ENCODE measurements around the gene ZNF888. TPM values are rescaled to one million over a fixed set of nuclear protein-coding genes. Genes with fewer than 3 reads are reported as not detected.
"Not testable (repeated sequence)": the region's sequence is repeated elsewhere in the genome, so short reads cannot be mapped to it uniquely, and the experiment has no call there.

Gene ZNF888
- total RNA-seq, 1 experiment from 2014 or later: 10.5 TPM

- no peak overlapping the region for H3K9ac ChIP-seq (ENCODE audit: low read length)
- no peaks in the 10 kb centered on the region for H3K27me3 ChIP-seq (ENCODE audit: low read length)
- DNase-seq: no peak
- no peak overlapping the region for H3K4me3 ChIP-seq (ENCODE audit: low read length)
- no peaks in the 10 kb centered on the region for H3K9me3 ChIP-seq (ENCODE audit: low read length)
- H3K79me2 ChIP-seq (ENCODE audit: low read length): peaks cover 93% of the 10 kb centered on the region
- H3K4me1 ChIP-seq (ENCODE audit: low read length): peaks cover 10% of the 10 kb centered on the region; the same call in 1 of the 2 replicates
- peaks cover 19% of the 10 kb centered on the region for H3K36me3 ChIP-seq (ENCODE audit: insufficient read depth, low read length)
- H3K4me2 ChIP-seq (ENCODE audit: low read depth, low read length, poor library complexity, severe bottlenecking): no peak overlapping the region
- no peaks in the 10 kb centered on the region for H3K9me2 ChIP-seq (replicated peaks; ENCODE audit: insufficient read depth, low read length)
- no peaks in the 10 kb centered on the region for H4K20me1 ChIP-seq (ENCODE audit: insufficient read depth, low read depth, low read length)
- no peak overlapping the region for H2AFZ ChIP-seq (ENCODE audit: low read length)
- no peak overlapping the region for H3K27ac ChIP-seq (ENCODE audit: low read length)
These were observed 12.2 kb upstream of the ZNF888 start for GRCh38 chr19:52935434-52935833.

- not testable (repeated sequence) for H3K27me3 ChIP-seq (ENCODE audit: low read length); H3K9me3 ChIP-seq (ENCODE audit: low read length); DNase-seq; H3K9me2 ChIP-seq (replicated peaks; ENCODE audit: insufficient read depth, low read length); H3K27ac ChIP-seq (ENCODE audit: low read length); H3K4me3 ChIP-seq (ENCODE audit: low read length); H3K4me2 ChIP-seq (ENCODE audit: low read depth, low read length, poor library complexity, severe bottlenecking); H2AFZ ChIP-seq (ENCODE audit: low read length); H3K9ac ChIP-seq (ENCODE audit: low read length); H4K20me1 ChIP-seq (ENCODE audit: insufficient read depth, low read depth, low read length)
- peaks cover 35% of the 10 kb centered on the region for H3K79me2 ChIP-seq (ENCODE audit: low read length)
- H3K36me3 ChIP-seq (ENCODE audit: insufficient read depth, low read length): peaks cover 16% of the 10 kb centered on the region
- H3K4me1 ChIP-seq (ENCODE audit: low read length): peaks cover 22% of the 10 kb centered on the region
These were observed 1.4 kb upstream of the ZNF888 start for GRCh38 chr19:52924641-52925040.

GRCh38 chr19:52923778-52924593 lies 758 bp upstream of the ZNF888 start:
- Histone ChIP-seq H3K36me3 (ENCODE audit: insufficient read depth, low read length) (peaks cover 10% of the 10 kb centered on the region), H3K27ac (ENCODE audit: low read length) (no peak overlapping the region; the same call in 1 of the 2 replicates), H3K9me3 (ENCODE audit: low read length) (no peaks in the 10 kb centered on the region), H4K20me1 (ENCODE audit: insufficient read depth, low read depth, low read length) (no peaks in the 10 kb centered on the region), H3K79me2 (ENCODE audit: low read length) (peaks cover 33% of the 10 kb centered on the region), H3K27me3 (ENCODE audit: low read length) (no peaks in the 10 kb centered on the region), H3K9ac (ENCODE audit: low read length) (peak overlapping the region; percentile 84), H3K4me3 (ENCODE audit: low read length) (peak overlapping the region; percentile 73), H2AFZ (ENCODE audit: low read length) (no peak overlapping the region; the same call in 1 of the 2 replicates), H3K4me1 (ENCODE audit: low read length) (peaks cover 22% of the 10 kb centered on the region), H3K4me2 (ENCODE audit: low read depth, low read length, poor library complexity, severe bottlenecking) (peak overlapping the region; percentile 77), H3K9me2 (replicated peaks; ENCODE audit: insufficient read depth, low read length) (no peaks in the 10 kb centered on the region)
- no peak for DNase-seq

GRCh38 chr19:52917531-52917930 lies 5.7 kb downstream of the ZNF888 start:
- Histone ChIP-seq H3K9ac (ENCODE audit: low read length) (no peak overlapping the region), H3K4me3 (ENCODE audit: low read length) (no peak overlapping the region), H2AFZ (ENCODE audit: low read length) (no peak overlapping the region), H4K20me1 (ENCODE audit: insufficient read depth, low read depth, low read length) (no peaks in the 10 kb centered on the region), H3K27me3 (ENCODE audit: low read length) (no peaks in the 10 kb centered on the region), H3K4me1 (ENCODE audit: low read length) (peaks cover 13% of the 10 kb centered on the region), H3K4me2 (ENCODE audit: low read depth, low read length, poor library complexity, severe bottlenecking) (no peak overlapping the region), H3K27ac (ENCODE audit: low read length) (no peak overlapping the region), H3K9me2 (replicated peaks; ENCODE audit: insufficient read depth, low read length) (no peaks in the 10 kb centered on the region), H3K9me3 (ENCODE audit: low read length) (no peaks in the 10 kb centered on the region), H3K79me2 (ENCODE audit: low read length) (peaks cover 32% of the 10 kb centered on the region), H3K36me3 (ENCODE audit: insufficient read depth, low read length) (peaks cover 40% of the 10 kb centered on the region)
- no peak for DNase-seq

- Histone ChIP-seq H3K79me2 (ENCODE audit: low read length) (0 out of 2 replicates have a peak, but pooled peaks cover 4% of the 10 kb centered on the region), H3K9me3 (ENCODE audit: low read length) (peaks cover 10% of the 10 kb centered on the region; the same call in 1 of the 2 replicates), H3K4me1 (ENCODE audit: low read length) (no peaks in the 10 kb centered on the region), H3K4me2 (ENCODE audit: low read depth, low read length, poor library complexity, severe bottlenecking) (no peak overlapping the region), H3K27ac (ENCODE audit: low read length) (no peak overlapping the region), H3K27me3 (ENCODE audit: low read length) (no peaks in the 10 kb centered on the region), H4K20me1 (ENCODE audit: insufficient read depth, low read depth, low read length) (no peaks in the 10 kb centered on the region), H3K9ac (ENCODE audit: low read length) (no peak overlapping the region), H2AFZ (ENCODE audit: low read length) (no peak overlapping the region), H3K36me3 (ENCODE audit: insufficient read depth, low read length) (peaks cover 71% of the 10 kb centered on the region), H3K4me3 (ENCODE audit: low read length) (no peak overlapping the region), H3K9me2 (replicated peaks; ENCODE audit: insufficient read depth, low read length) (no peaks in the 10 kb centered on the region)
- DNase-seq: no peak
These were observed 12.6 kb downstream of the ZNF888 start for GRCh38 chr19:52910648-52911047.

GRCh38 chr19:52904052-52904780 lies 19.0 kb downstream of the ZNF888 start:
- not testable (repeated sequence) for H3K4me2 ChIP-seq (ENCODE audit: low read depth, low read length, poor library complexity, severe bottlenecking); H3K4me3 ChIP-seq (ENCODE audit: low read length); H3K27me3 ChIP-seq (ENCODE audit: low read length); H3K79me2 ChIP-seq (ENCODE audit: low read length); DNase-seq; H3K9me2 ChIP-seq (replicated peaks; ENCODE audit: insufficient read depth, low read length); H4K20me1 ChIP-seq (ENCODE audit: insufficient read depth, low read depth, low read length); H3K9ac ChIP-seq (ENCODE audit: low read length); H3K27ac ChIP-seq (ENCODE audit: low read length); H3K9me3 ChIP-seq (ENCODE audit: low read length)
- Histone ChIP-seq H3K36me3 (ENCODE audit: insufficient read depth, low read length) (peaks cover 38% of the 10 kb centered on the region), H3K4me1 (ENCODE audit: low read length) (peaks cover 11% of the 10 kb centered on the region), H2AFZ (ENCODE audit: low read length) (peak overlapping the region; percentile 49; the same call in 1 of the 2 replicates)

GRCh38 chr19:52901842-52902241 lies 21.4 kb downstream of the ZNF888 start:
- no peaks in the 10 kb centered on the region for H3K9me2 ChIP-seq (replicated peaks; ENCODE audit: insufficient read depth, low read length)
- H3K36me3 ChIP-seq (ENCODE audit: insufficient read depth, low read length): peaks cover 18% of the 10 kb centered on the region
- no peak overlapping the region for H3K27ac ChIP-seq (ENCODE audit: low read length)
- H4K20me1 ChIP-seq (ENCODE audit: insufficient read depth, low read depth, low read length): no peaks in the 10 kb centered on the region
- no peak overlapping the region for H2AFZ ChIP-seq (ENCODE audit: low read length)
- H3K27me3 ChIP-seq (ENCODE audit: low read length): no peaks in the 10 kb centered on the region
- H3K4me2 ChIP-seq (ENCODE audit: low read depth, low read length, poor library complexity, severe bottlenecking): no peak overlapping the region
- no peak overlapping the region for H3K9ac ChIP-seq (ENCODE audit: low read length)
- peaks cover 11% of the 10 kb centered on the region for H3K4me1 ChIP-seq (ENCODE audit: low read length)
- H3K9me3 ChIP-seq (ENCODE audit: low read length): no peaks in the 10 kb centered on the region
- no peak overlapping the region for H3K4me3 ChIP-seq (ENCODE audit: low read length)
- DNase-seq: no peak
- H3K79me2 ChIP-seq (ENCODE audit: low read length): peaks cover 6% of the 10 kb centered on the region

- not testable (repeated sequence) for H3K27me3 ChIP-seq (ENCODE audit: low read length); H3K9me3 ChIP-seq (ENCODE audit: low read length); H3K4me1 ChIP-seq (ENCODE audit: low read length); H3K9ac ChIP-seq (ENCODE audit: low read length); H3K9me2 ChIP-seq (replicated peaks; ENCODE audit: insufficient read depth, low read length); H3K4me3 ChIP-seq (ENCODE audit: low read length); H4K20me1 ChIP-seq (ENCODE audit: insufficient read depth, low read depth, low read length); DNase-seq; H2AFZ ChIP-seq (ENCODE audit: low read length); H3K27ac ChIP-seq (ENCODE audit: low read length); H3K4me2 ChIP-seq (ENCODE audit: low read depth, low read length, poor library complexity, severe bottlenecking)
- H3K79me2 ChIP-seq (ENCODE audit: low read length): peaks cover 39% of the 10 kb centered on the region
- peaks cover 18% of the 10 kb centered on the region for H3K36me3 ChIP-seq (ENCODE audit: insufficient read depth, low read length)
These were observed 24.6 kb downstream of the ZNF888 start for GRCh38 chr19:52898596-52898995.
